H9 (cell line): ENCODE measurements around the gene DQX1. TPM values are rescaled to one million over a fixed set of nuclear protein-coding genes. Genes with fewer than 3 reads are reported as not detected.

Experiments used
- DNase-seq: peaks from one replicate; pipeline ENCODE4 v3.0.0-alpha.2; 2017
- H2AFZ ChIP-seq: one replicate; pipeline ENCODE4 v1.6.1; 2013; ENCODE audit warnings: mild to moderate bottlenecking, low read length, control low read depth, moderate library complexity
- H2AK5ac ChIP-seq: 2 replicates; pipeline ENCODE4 v1.6.1; 2013; ENCODE audit warnings: low read length, control low read depth, mixed read lengths; ENCODE audit not compliant: insufficient read length
- H2BK120ac ChIP-seq: one replicate; pipeline ENCODE4 v1.6.1; 2013; ENCODE audit warnings: low read depth, mild to moderate bottlenecking, low read length, control low read depth, inconsistent platforms; ENCODE audit not compliant: poor library complexity, severe bottlenecking
- H2BK12ac ChIP-seq: 2 replicates; pipeline ENCODE4 v1.6.1; 2013; ENCODE audit warnings: low read length, control low read depth, mixed read lengths, low read depth; ENCODE audit not compliant: insufficient read length
- H2BK15ac ChIP-seq: 2 replicates; pipeline ENCODE4 v1.6.1; 2013; ENCODE audit warnings: low read depth, low read length, control low read depth
- H2BK20ac ChIP-seq: one replicate; pipeline ENCODE4 v1.6.1; 2013; ENCODE audit warnings: low read depth, mild to moderate bottlenecking, low read length, control low read depth, inconsistent platforms; ENCODE audit not compliant: poor library complexity, severe bottlenecking
- H2BK5ac ChIP-seq: 2 replicates; pipeline ENCODE4 v1.6.1; 2013; ENCODE audit warnings: low read length, control low read depth, mixed read lengths; ENCODE audit not compliant: insufficient read length
- H3K14ac ChIP-seq: 2 replicates; pipeline ENCODE4 v1.6.1; 2013; ENCODE audit warnings: low read length, control low read depth; ENCODE audit not compliant: insufficient read depth
- H3K18ac ChIP-seq: 2 replicates; pipeline ENCODE4 v1.6.1; 2013; ENCODE audit warnings: low read depth, mild to moderate bottlenecking, mixed read lengths, low read length, control low read depth; ENCODE audit not compliant: insufficient read length
- H3K23ac ChIP-seq: 2 replicates; pipeline ENCODE4 v1.6.1; 2013; ENCODE audit warnings: low read length, control low read depth, mixed read lengths, low read depth; ENCODE audit not compliant: insufficient read length
- H3K23me2 ChIP-seq: 2 replicates; pipeline ENCODE4 v1.6.1; 2013; ENCODE audit warnings: low read depth, mild to moderate bottlenecking, mixed read lengths, low read length, control low read depth; ENCODE audit not compliant: insufficient read length, poor library complexity, severe bottlenecking
- H3K27ac ChIP-seq: 2 replicates; pipeline ENCODE4 v1.5.1; 2013; ENCODE audit warnings: low read length, control low read depth, mixed read lengths, low read depth; ENCODE audit not compliant: insufficient read length
- H3K27me3 ChIP-seq: 2 replicates; pipeline ENCODE4 v1.6.1; 2013; ENCODE audit warnings: low read length, control low read depth, inconsistent platforms; ENCODE audit not compliant: insufficient read depth
- H3K4ac ChIP-seq: 2 replicates; pipeline ENCODE4 v1.6.1; 2013; ENCODE audit warnings: low read depth, mild to moderate bottlenecking, control low read depth, inconsistent platforms, low read length, moderate library complexity
- H3K4me1 ChIP-seq: 2 replicates; pipeline ENCODE4 v1.6.1; 2013; ENCODE audit warnings: low read length, control low read depth, inconsistent platforms; ENCODE audit not compliant: insufficient read depth
- H3K4me2 ChIP-seq: 2 replicates; pipeline ENCODE4 v1.6.1; 2013; ENCODE audit warnings: low read length, control low read depth, mixed read lengths; ENCODE audit not compliant: insufficient read length, insufficient read depth
- H3K56ac ChIP-seq: 2 replicates; pipeline ENCODE4 v1.6.1; 2013; ENCODE audit warnings: low read depth, mild to moderate bottlenecking, mixed read lengths, low read length, control low read depth; ENCODE audit not compliant: insufficient read length
- H3K79me1 ChIP-seq: 2 replicates; pipeline ENCODE4 v1.6.1; 2013; ENCODE audit warnings: low read depth, mild to moderate bottlenecking, moderate library complexity, low read length, control low read depth, inconsistent platforms; ENCODE audit not compliant: insufficient read depth, poor library complexity, severe bottlenecking
- H3K79me2 ChIP-seq: 2 replicates; pipeline ENCODE4 v1.6.1; 2013; ENCODE audit warnings: low read length, control low read depth, inconsistent platforms; ENCODE audit not compliant: insufficient read depth
- H3K9ac ChIP-seq: 2 replicates; pipeline ENCODE4 v1.6.1; 2013; ENCODE audit warnings: low read length, control low read depth, mixed read lengths; ENCODE audit not compliant: insufficient read length; ENCODE audit errors: extremely low read depth
- H3K9me3 ChIP-seq: one replicate; pipeline ENCODE4 v1.6.1; 2013; ENCODE audit warnings: low read depth, low read length, inconsistent platforms; ENCODE audit not compliant: control insufficient read depth
- H3T11ph ChIP-seq: one replicate; pipeline ENCODE4 v1.6.1; 2013; ENCODE audit warnings: mild to moderate bottlenecking, low read length, control low read depth, inconsistent platforms
- H4K20me1 ChIP-seq: one replicate; pipeline ENCODE4 v1.6.1; 2013; ENCODE audit not compliant: control insufficient read depth, insufficient read length, insufficient read depth
- H4K5ac ChIP-seq: 2 replicates; pipeline ENCODE4 v1.6.1; 2013; ENCODE audit warnings: low read depth, mild to moderate bottlenecking, mixed read lengths, low read length, control low read depth; ENCODE audit not compliant: insufficient read length
- H4K8ac ChIP-seq: replicated peaks from 2 replicates; pipeline ENCODE4 v1.6.1; 2013; ENCODE audit warnings: low read length, control low read depth, mixed read lengths, low read depth; ENCODE audit not compliant: insufficient read length
- H4K91ac ChIP-seq: 2 replicates; pipeline ENCODE4 v1.6.1; 2013; ENCODE audit warnings: low read depth, mild to moderate bottlenecking, moderate library complexity, mixed read lengths, low read length, control low read depth; ENCODE audit not compliant: insufficient read length
- H3K27ac Mint-ChIP-seq, 3 experiments: 2 replicates in 2 of 3; 3 replicates in 1 of 3; pipeline ENCODE4 v1.8.0; 2020 to 2021; ENCODE audit warnings: mixed read lengths in 3 of 3, mild to moderate bottlenecking in 1 of 3, moderate library complexity in 1 of 3
- H3K27me3 Mint-ChIP-seq: 2 replicates; pipeline ENCODE4 v1.8.0; 2021; ENCODE audit warnings: low read depth, mild to moderate bottlenecking, moderate library complexity, mixed read lengths
- H3K36me3 Mint-ChIP-seq, 3 experiments: 2 replicates in 2 of 3; 3 replicates in 1 of 3; pipeline ENCODE4 v1.8.0; 2020 to 2021; ENCODE audit warnings: low read depth in 3 of 3, mixed read lengths in 3 of 3; ENCODE audit not compliant: insufficient read depth in 1 of 3
- H3K4me1 Mint-ChIP-seq, 2 experiments: 2 replicates each; pipeline ENCODE4 v1.8.0; 2020; ENCODE audit warnings: mixed read lengths in 2 of 2
- H3K4me3 Mint-ChIP-seq, 2 experiments: 2 replicates in 1 of 2; 3 replicates in 1 of 2; pipeline ENCODE4 v1.8.0; 2020 to 2021; ENCODE audit warnings: mild to moderate bottlenecking in 2 of 2, mixed read lengths in 2 of 2, moderate library complexity in 1 of 2
- H3K9me3 Mint-ChIP-seq, 2 experiments: 2 replicates in 1 of 2; 3 replicates in 1 of 2; pipeline ENCODE4 v1.8.0; 2020; ENCODE audit warnings: mild to moderate bottlenecking in 2 of 2, mixed read lengths in 2 of 2, moderate library complexity in 1 of 2
- WGBS: extraction: QIAGEN DNeasy Blood & Tissue Kit; methylation state at CpG from one replicate; pipeline ENCODE4 v1.1.7; 2013; ENCODE audit warnings: missing lambda C conversion rate, low lambda C conversion rate, mixed read lengths; ENCODE audit not compliant: insufficient read length; ENCODE audit errors: extremely low coverage; 5-methylcytosine and 5-hydroxymethylcytosine counted together
- total RNA-seq: library from RNA; stranded (reverse); gene quantifications from 2 replicates; pipeline ENCODE4 v1.2.1, GENCODE V29; 2021
- TF ChIP-seq, protein P1 (sequence below): fragments of 200-600 bp; sonication (generic); conservative IDR thresholded peaks from 3 replicates; pipeline ENCODE4 v1.8.0; 2021; ENCODE audit warnings: antibody characterized with exemption, mild to moderate bottlenecking

The DQX1 gene
- total RNA-seq, 1 experiment from 2014 or later: 0.98 TPM

- H4K8ac ChIP-seq: no peak overlapping the region
- no peak overlapping the region for H3K18ac ChIP-seq
- Mint-ChIP-seq H3K4me3 (no peak overlapping the region), H3K27me3 (no peaks in the 10 kb centered on the region), H3K36me3 (peaks cover 0 to 31% (median 24%) of the 10 kb centered on the region in 3 experiments; a peak in 5 of 7 replicates), H3K9me3 (no peaks in the 10 kb centered on the region), H3K4me1 (peaks cover 3 to 9% of the 10 kb centered on the region in 2 experiments; a peak in 1 of 4 replicates), H3K27ac (no peak overlapping the region)
- no peaks in the 10 kb centered on the region for H3K23me2 ChIP-seq
- no CpG with 5 or more reads among the region's 23 CpGs for WGBS
- no peak for DNase-seq
- no peaks in the 10 kb centered on the region for H4K20me1 ChIP-seq
- no peak overlapping the region for H4K5ac ChIP-seq
- no peaks in the 10 kb centered on the region for H3K27me3 ChIP-seq
- H2BK5ac ChIP-seq: no peak overlapping the region
- no peak overlapping the region for H3K56ac ChIP-seq
- H2AK5ac ChIP-seq: no peak overlapping the region
- H2AFZ ChIP-seq: no peak overlapping the region
- no peaks in the 10 kb centered on the region for H3K79me2 ChIP-seq
- no peak overlapping the region for H2BK12ac ChIP-seq
- no peak overlapping the region for H4K91ac ChIP-seq
- no peak overlapping the region for H3K4ac ChIP-seq
- TF ChIP-seq, protein P1, sequence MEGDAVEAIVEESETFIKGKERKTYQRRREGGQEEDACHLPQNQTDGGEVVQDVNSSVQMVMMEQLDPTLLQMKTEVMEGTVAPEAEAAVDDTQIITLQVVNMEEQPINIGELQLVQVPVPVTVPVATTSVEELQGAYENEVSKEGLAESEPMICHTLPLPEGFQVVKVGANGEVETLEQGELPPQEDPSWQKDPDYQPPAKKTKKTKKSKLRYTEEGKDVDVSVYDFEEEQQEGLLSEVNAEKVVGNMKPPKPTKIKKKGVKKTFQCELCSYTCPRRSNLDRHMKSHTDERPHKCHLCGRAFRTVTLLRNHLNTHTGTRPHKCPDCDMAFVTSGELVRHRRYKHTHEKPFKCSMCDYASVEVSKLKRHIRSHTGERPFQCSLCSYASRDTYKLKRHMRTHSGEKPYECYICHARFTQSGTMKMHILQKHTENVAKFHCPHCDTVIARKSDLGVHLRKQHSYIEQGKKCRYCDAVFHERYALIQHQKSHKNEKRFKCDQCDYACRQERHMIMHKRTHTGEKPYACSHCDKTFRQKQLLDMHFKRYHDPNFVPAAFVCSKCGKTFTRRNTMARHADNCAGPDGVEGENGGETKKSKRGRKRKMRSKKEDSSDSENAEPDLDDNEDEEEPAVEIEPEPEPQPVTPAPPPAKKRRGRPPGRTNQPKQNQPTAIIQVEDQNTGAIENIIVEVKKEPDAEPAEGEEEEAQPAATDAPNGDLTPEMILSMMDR: no peak
- no peaks in the 10 kb centered on the region for H3K4me1 ChIP-seq
- no peak overlapping the region for H3K9ac ChIP-seq
- no peak overlapping the region for H2BK20ac ChIP-seq
- H3K27ac ChIP-seq: no peak overlapping the region
- H3T11ph ChIP-seq: no peak overlapping the region
- no peaks in the 10 kb centered on the region for H3K9me3 ChIP-seq
- H2BK15ac ChIP-seq: no peak overlapping the region
- no peak overlapping the region for H3K23ac ChIP-seq
- no peak overlapping the region for H3K4me2 ChIP-seq
- no peaks in the 10 kb centered on the region for H3K79me1 ChIP-seq
- no peak overlapping the region for H3K14ac ChIP-seq
- no peak overlapping the region for H2BK120ac ChIP-seq
Observed at GRCh38 chr2:74536166-74536950, 10.3 kb upstream of the DQX1 start.
